RWPE2 (cell line): ENCODE data around the gene LRRC28.
A peak's percentile ranks its signal among the peaks of the same experiment; 100 is the strongest.

ENCODE experiments used
- ATAC-seq: fragments of 200-7000 bp; cut with Tn5 transposase; 3 replicates; pipeline ENCODE4 v1.9.1; 2021; ENCODE audit warnings: low read depth
- DNase-seq: peaks from one replicate; pipeline ENCODE4 v3.0.0-alpha.2; 2020; ENCODE audit warnings: low spot score
- H3K27ac ChIP-seq: fragments of 450-650 bp; 2 replicates; pipeline ENCODE4 v1.5.1; 2017; ENCODE audit warnings: mild to moderate bottlenecking; ENCODE audit not compliant: poor library complexity, severe bottlenecking
- H3K27me3 ChIP-seq: fragments of 250-450 bp; sonication (Bioruptor Pico); 2 replicates; pipeline ENCODE4 v1.5.1; 2021; ENCODE audit warnings: mild to moderate bottlenecking, moderate library complexity; ENCODE audit not compliant: insufficient read depth, poor library complexity, severe bottlenecking
- H3K36me3 ChIP-seq: fragments of 250-450 bp; sonication (Bioruptor Pico); 2 replicates; pipeline ENCODE4 v1.5.1; 2020; ENCODE audit warnings: low read depth, mild to moderate bottlenecking, moderate library complexity
- H3K4me1 ChIP-seq: fragments of 250-450 bp; sonication (Bioruptor Pico); 2 replicates; pipeline ENCODE4 v1.5.1; 2021; ENCODE audit warnings: mild to moderate bottlenecking, moderate library complexity; ENCODE audit not compliant: insufficient read depth, poor library complexity, severe bottlenecking
- H3K4me3 ChIP-seq: fragments of 250-450 bp; sonication (Bioruptor Pico); 2 replicates; pipeline ENCODE4 v1.5.1; 2021; ENCODE audit warnings: mild to moderate bottlenecking, moderate library complexity; ENCODE audit not compliant: severe bottlenecking
- H3K9me3 ChIP-seq: fragments of 250-450 bp; sonication (Bioruptor Pico); 2 replicates; pipeline ENCODE4 v1.5.1; 2021; ENCODE audit warnings: mild to moderate bottlenecking, moderate library complexity; ENCODE audit not compliant: severe bottlenecking
- CTCF ChIP-seq: fragments of 450-650 bp; IDR thresholded peaks from one replicate; pipeline ENCODE4 v1.5.1; 2017; ENCODE audit warnings: mild to moderate bottlenecking, moderate library complexity; ENCODE audit not compliant: poor library complexity, severe bottlenecking

Gene LRRC28

GRCh38 chr15:99307735-99308134, 56.5 kb downstream of the LRRC28 start:
- TF ChIP-seq CTCF, result no peak
- H3K4me3 ChIP-seq, result no peak overlapping the region
- H3K36me3 ChIP-seq, result no peaks in the 10 kb centered on the region
- no peak for DNase-seq
- peaks cover 25% of the 10 kb centered on the region for H3K4me1 ChIP-seq
- peaks cover 8% of the 10 kb centered on the region for H3K9me3 ChIP-seq
- no peaks in the 10 kb centered on the region for H3K27me3 ChIP-seq
- no peak for ATAC-seq
- no peak overlapping the region for H3K27ac ChIP-seq

- no peak for ATAC-seq
- H3K36me3 ChIP-seq, result no peaks in the 10 kb centered on the region
- TF ChIP-seq CTCF, result no peak
Observed at GRCh38 chr15:99310745-99311144, 59.5 kb downstream of the LRRC28 start.

GRCh38 chr15:99312228-99312627, 60.9 kb downstream of the LRRC28 start:
- Histone ChIP-seq H3K9me3 (peaks cover 15% of the 10 kb centered on the region), H3K27me3 (no peaks in the 10 kb centered on the region), H3K27ac (no peak overlapping the region), H3K36me3 (no peaks in the 10 kb centered on the region), H3K4me3 (no peak overlapping the region), H3K4me1 (peaks cover 17% of the 10 kb centered on the region)
- DNase-seq (no peak), ATAC-seq (no peak)
- no peak for TF ChIP-seq CTCF

More at GRCh38 chr15:99310745-99311144, 59.5 kb downstream of the LRRC28 start:
- Histone ChIP-seq H3K27me3 (no peaks in the 10 kb centered on the region), H3K4me3 (no peak overlapping the region), H3K9me3 (peaks cover 15% of the 10 kb centered on the region), H3K4me1 (peaks cover 24% of the 10 kb centered on the region), H3K27ac (no peak overlapping the region)
- DNase-seq, result no peak

GRCh38 chr15:99312794-99313193, 61.5 kb downstream of the LRRC28 start:
- Histone ChIP-seq H3K36me3 (no peaks in the 10 kb centered on the region), H3K27ac (no peak overlapping the region), H3K27me3 (no peaks in the 10 kb centered on the region), H3K4me1 (peaks cover 11% of the 10 kb centered on the region), H3K9me3 (peaks cover 15% of the 10 kb centered on the region), H3K4me3 (no peak overlapping the region)
- TF ChIP-seq CTCF, result no peak
- ATAC-seq (no peak), DNase-seq (no peak)

GRCh38 chr15:99315636-99316035, 64.4 kb downstream of the LRRC28 start:
- Histone ChIP-seq H3K4me3 (no peak overlapping the region), H3K27me3 (no peaks in the 10 kb centered on the region), H3K4me1 (peaks cover 18% of the 10 kb centered on the region), H3K36me3 (no peaks in the 10 kb centered on the region), H3K9me3 (peaks cover 15% of the 10 kb centered on the region), H3K27ac (peak overlapping the region; percentile 40)
- no peak for DNase-seq
- peak; percentile 95 for ATAC-seq
- no peak for TF ChIP-seq CTCF
